ENCODE measurements around the gene NT5DC2.

The NT5DC2 gene

DNA sequence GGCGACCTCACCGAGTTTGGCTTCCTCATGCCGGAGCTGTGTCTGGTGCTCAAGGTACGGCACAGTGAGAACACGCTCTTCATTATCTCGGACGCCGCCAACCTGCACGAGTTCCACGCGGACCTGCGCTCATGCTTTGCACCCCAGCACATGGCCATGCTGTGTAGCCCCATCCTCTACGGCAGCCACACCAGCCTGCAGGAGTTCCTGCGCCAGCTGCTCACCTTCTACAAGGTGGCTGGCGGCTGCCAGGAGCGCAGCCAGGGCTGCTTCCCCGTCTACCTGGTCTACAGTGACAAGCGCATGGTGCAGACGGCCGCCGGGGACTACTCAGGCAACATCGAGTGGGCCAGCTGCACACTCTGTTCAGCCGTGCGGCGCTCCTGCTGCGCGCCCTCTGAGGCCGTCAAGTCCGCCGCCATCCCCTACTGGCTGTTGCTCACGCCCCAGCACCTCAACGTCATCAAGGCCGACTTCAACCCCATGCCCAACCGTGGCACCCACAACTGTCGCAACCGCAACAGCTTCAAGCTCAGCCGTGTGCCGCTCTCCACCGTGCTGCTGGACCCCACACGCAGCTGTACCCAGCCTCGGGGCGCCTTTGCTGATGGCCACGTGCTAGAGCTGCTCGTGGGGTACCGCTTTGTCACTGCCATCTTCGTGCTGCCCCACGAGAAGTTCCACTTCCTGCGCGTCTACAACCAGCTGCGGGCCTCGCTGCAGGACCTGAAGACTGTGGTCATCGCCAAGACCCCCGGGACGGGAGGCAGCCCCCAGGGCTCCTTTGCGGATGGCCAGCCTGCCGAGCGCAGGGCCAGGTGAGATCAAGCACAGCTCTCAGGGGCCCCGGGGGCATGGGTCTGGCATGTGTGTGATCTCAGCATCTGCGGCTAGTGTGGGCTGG lies 45.6 kb downstream of the NT5DC2 start:
- DNase-seq (ENCODE audit: low read depth), result no peak

DNA sequence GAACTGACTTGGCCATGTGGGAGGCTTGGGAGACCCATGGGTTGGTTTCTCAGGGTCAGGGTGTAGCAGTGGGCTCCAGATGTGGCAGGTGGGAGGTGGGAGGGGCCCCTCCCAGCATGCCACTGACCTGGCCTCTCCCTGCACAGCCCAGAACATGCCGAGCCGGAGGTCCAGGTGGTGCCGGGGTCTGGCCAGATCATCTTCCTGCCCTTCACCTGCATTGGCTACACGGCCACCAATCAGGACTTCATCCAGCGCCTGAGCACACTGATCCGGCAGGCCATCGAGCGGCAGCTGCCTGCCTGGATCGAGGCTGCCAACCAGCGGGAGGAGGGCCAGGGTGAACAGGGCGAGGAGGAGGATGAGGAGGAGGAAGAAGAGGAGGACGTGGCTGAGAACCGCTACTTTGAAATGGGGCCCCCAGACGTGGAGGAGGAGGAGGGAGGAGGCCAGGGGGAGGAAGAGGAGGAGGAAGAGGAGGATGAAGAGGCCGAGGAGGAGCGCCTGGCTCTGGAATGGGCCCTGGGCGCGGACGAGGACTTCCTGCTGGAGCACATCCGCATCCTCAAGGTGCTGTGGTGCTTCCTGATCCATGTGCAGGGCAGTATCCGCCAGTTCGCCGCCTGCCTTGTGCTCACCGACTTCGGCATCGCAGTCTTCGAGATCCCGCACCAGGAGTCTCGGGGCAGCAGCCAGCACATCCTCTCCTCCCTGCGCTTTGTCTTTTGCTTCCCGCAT lies 46.4 kb downstream of the NT5DC2 start:
- no peak for DNase-seq (ENCODE audit: low read depth)

DNA sequence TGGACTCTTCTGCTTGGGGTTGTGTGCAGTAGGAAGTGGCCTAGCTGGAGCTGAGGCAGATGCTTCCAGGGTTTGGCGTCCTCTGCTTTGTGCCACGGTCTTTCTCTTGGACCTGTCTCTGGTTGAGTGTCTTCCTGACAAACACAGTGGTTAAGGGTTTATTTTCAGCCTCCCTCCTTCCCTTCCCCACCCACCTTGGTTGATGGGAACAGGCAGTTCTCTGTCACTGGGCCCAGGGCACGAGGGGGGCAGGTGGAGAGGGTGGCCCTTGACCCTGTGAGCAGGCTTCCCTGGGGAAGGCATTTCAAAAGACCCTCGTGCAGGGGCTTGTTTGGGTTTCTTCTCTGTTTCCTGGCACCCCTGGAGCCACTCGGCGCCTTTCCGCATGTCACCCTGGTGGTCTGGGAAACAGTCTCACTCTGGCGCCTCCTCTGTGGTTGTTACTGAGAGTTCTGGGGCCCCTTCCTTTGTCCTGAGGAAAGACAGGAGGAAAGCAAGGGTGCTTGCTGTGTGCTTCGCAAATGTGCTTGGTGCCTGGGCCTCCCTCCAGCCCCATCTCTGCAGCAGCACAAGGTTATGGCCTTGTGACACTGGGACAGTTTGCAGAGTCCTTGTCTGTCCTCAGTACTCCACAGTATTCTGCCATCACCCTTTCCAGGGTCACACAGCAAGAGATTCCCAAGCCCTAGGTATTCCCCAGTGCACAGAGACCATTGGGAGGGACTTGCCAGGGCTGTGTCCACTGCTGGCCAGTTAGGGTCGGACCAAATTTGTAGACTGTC lies 48.8 kb downstream of the NT5DC2 start:
- no peak for DNase-seq (ENCODE audit: low read depth)

DNA sequence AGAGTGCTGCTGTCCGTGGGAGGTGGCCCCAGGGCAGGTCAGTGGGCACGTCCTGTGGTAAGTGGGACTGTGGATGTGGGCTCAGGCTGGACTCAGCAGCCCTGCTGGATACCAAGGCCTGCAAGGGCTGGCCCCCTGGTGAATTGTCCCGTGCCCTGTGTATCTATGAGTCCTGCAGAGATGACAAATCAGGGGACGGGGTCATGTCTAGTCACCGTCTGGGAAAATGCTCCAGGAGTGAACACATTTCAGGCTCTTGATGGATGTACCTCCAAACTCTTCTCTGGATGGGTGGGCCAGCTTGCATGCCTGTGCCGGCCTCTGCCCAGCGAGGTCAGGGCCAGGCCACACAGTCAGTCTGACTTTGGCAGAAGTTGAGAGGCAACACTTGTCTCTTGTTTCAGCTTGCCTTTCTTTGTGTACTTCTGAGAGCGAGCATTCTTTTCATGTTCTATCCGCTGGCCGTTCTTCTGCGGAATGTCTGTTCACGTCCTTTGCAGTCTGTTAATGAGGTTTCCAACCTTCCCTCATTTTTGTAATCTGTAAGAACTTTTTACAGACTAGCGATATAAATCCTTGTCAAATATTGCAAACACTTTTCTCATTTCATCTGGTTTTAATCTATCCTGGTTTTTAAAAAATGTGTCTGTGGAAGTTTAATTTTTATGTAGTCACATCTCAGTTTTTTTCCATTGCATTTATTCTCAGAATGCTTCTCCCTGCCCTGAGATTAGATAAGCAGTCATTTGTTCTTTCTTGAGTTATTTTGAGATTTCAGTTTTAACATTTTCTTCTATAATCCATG lies 49.9 kb downstream of the NT5DC2 start:
- peak; percentile 67 for DNase-seq (ENCODE audit: low read depth)

GRCh38 chr3:52483081-52483480 lies 50.6 kb downstream of the NT5DC2 start:
- no peak for DNase-seq (ENCODE audit: low read depth)

GRCh38 chr3:52481819-52482521 lies 51.7 kb downstream of the NT5DC2 start:
- DNase-seq (ENCODE audit: low read depth), result no peak

DNA sequence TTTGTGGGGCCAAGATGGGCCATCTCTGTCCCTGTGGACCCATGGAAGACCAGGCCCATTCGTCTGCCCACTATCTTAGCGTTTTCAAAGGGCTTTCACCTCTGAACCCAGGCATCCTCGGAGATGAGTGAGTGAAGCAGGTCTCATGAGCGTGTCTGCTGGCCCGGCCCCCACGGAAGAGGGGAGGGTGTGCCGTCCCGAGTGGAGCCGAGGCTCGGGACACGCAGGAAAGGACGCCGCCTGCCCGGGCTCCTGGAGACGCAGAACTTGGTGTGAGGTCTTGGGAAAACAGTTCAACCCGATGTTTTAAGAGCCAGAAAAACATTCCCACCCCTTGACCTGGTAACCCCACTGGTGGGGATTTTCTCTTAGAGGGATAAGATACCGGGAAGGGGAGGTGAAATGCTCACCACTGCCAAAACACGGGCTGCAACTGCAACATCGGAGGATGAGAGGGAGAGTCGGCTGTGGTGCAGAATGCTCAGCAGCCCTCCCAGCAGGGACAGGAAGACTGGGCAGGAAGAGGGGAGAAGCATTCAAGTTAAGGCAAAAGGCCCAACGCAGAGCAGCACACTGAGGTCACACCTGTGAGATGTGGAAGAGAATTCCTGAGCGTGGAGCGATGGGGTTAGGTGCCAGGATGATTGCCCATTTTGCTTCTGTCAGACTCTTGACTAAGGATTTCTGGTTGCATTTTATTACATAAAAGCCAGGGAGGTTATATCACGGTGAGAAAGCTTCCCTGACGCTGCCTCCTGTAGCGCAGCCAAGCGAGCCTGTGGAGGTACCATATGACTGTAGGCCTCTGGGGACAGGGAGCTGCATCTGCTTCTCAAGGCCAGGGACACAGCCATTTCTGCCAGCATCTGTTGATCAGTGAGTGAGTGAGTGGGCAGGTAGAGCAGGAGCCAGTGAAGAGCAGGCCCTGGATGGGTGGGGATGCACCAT lies 52.6 kb downstream of the NT5DC2 start:
- DNase-seq (ENCODE audit: low read depth), result no peak

DNA sequence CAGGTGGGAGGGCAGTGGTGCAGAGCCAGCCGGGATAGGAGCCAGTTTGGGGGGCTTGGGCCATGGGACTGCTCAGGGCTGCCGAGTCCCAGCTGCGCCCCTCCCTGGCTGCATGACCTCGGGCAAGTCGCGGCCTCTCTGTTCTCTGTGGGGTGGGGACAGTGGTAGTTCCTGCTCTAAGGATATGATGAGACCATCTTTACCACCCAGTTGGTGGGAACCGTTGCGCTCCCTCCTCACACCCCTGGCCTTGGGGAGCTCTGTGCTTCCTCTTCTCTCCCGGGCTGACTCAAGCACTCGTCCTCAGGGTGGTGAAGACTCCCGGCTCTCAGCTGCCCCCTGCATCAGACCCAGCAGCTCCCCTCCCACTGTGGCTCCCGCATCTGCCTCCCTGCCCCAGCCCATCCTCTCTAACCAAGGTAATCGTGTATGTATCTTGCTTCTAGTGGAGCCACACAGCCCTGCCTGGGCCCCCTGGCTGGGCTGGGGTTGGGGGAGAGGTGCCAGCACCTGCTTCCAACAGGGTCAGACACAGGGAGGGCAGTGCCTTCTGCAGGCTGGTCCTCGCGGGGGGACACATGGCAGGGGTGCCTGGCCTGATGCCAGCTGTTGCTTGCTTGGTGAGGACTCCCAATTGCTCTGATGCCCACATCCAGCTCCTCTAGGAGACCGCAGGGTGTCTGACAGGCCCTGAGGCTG lies 53.6 kb downstream of the NT5DC2 start:
- DNase-seq (ENCODE audit: low read depth), result no peak

- no peak for DNase-seq (ENCODE audit: low read depth)
Measured at GRCh38 chr3:52479037-52479876, 54.4 kb downstream of the NT5DC2 start.

GRCh38 chr3:52477796-52478095 lies 55.9 kb downstream of the NT5DC2 start:
- no peak for DNase-seq (ENCODE audit: low read depth)

DNA sequence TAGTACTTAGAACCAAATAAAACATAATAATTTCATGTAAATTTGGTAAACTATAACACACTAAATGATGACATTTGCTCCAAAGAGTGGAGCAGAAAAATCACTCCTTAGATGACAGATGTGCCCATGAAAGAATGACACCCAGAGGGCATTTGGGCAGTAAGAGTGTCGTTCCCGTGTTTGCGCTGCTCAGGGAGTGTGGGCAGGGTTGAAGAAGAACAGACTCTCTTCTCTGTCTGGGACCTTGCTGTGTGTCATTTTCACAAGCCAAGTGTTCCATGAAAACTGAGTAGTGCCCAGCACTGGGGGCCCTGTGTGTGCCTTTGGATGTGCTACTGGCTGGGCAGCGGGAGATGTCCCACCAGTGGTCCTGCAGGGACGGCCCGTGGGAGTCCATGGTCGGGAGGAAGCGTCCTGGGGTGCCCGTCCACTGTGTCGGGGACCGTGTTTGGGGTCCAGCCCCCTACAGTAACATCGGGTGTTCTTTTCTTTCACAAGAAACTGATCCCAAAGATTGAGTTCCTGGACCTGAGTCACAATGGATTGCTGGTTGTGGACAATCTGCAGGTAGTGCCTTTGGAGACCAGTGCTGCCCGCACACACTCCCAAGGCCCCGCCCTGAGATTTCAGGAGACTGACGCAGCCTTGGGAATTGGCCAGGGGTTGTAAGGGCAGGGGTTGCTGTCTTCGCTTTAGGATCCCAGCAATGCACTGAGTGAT lies 56.4 kb downstream of the NT5DC2 start:
- DNase-seq (ENCODE audit: low read depth), result no peak

All from iris pigment epithelial cell (primary cell).